Mucosa of descending colon (tissue), 3 donors: ENCODE measurements around the gene FBXL3. TPM values are rescaled to one million over a fixed set of nuclear protein-coding genes. Genes with fewer than 3 reads are reported as not detected.

Experiments
- ATAC-seq: fragments of 200-7000 bp; cut with Tn5 transposase; one replicate; pipeline ENCODE4 v1.9.1; 2020; ENCODE audit warnings: mild to moderate bottlenecking, moderate library complexity
- DNase-seq, 3 donors: peaks; one replicate each; pipeline ENCODE4 v3.0.0-alpha.2; 2020
- H3K36me3 ChIP-seq: fragments of 200-600 bp; one replicate; pipeline ENCODE4 v1.8.0; 2021; ENCODE audit warnings: low read depth, mild to moderate bottlenecking
- H3K4me1 ChIP-seq: fragments of 200-600 bp; one replicate; pipeline ENCODE4 v1.8.0; 2021; ENCODE audit warnings: low read depth, mild to moderate bottlenecking
- H3K4me3 ChIP-seq: fragments of 200-600 bp; one replicate; pipeline ENCODE4 v1.8.0; 2021; ENCODE audit warnings: mild to moderate bottlenecking
- H3K9me3 ChIP-seq: fragments of 200-600 bp; one replicate; pipeline ENCODE4 v1.8.0; 2021; ENCODE audit warnings: mild to moderate bottlenecking
- CTCF ChIP-seq: fragments of 200-600 bp; IDR thresholded peaks from one replicate; pipeline ENCODE4 v1.8.0; 2022; ENCODE audit warnings: antibody characterized with exemption, mild to moderate bottlenecking
- intact Hi-C, 2 donors: fragments of 100-400 bp; cut with DNase I in 1 of 2; cut with micrococcal nuclease in 1 of 2; formaldehyde crosslinking; loops; one replicate each; pipeline versions ENCODE4 v1.11.0 to v1.11.1; 2022; cut with DNase I, micrococcal nuclease
- total RNA-seq, 3 donors: library from RNA; stranded (reverse); fragmentation: NEBNext Ultra II Directional in 2 of 3; extraction: Animal tissue kit (Norgen Biotek cat#: 25700) in 2 of 3; gene quantifications; one replicate each; pipeline versions ENCODE4 v1.2.1 to v1.2.4, GENCODE V29; 2021 to 2023
- donor health status: DM: no; HTN: no; CAD: no; lungs with moderate emphysema.
- donor health status: DM: no; HTN: no; CAD: no.
- donor health status: DM: no; HTN: yes; CAD: no.

FBXL3 gene
- total RNA-seq, 3 donors from 2014 or later, result 40.5 to 57.1 (median 56.0) TPM

GRCh38 chr13:77036279-77036678 lies 9.3 kb upstream of the FBXL3 start:
- intact Hi-C loops, result no loop called here
- ATAC-seq (no peak), DNase-seq (no peak)
- TF ChIP-seq CTCF, result no peak
- Histone ChIP-seq H3K4me1 (no peaks in the 10 kb centered on the region), H3K36me3 (no peaks in the 10 kb centered on the region), H3K9me3 (no peaks in the 10 kb centered on the region), H3K4me3 (no peak overlapping the region)

- intact Hi-C loops, result no loop called here
- no peaks in the 10 kb centered on the region for H3K9me3 ChIP-seq
- no peak for TF ChIP-seq CTCF
- DNase-seq (no peak), ATAC-seq (no peak)
- no peaks in the 10 kb centered on the region for H3K36me3 ChIP-seq
- no peaks in the 10 kb centered on the region for H3K4me1 ChIP-seq
- H3K4me3 ChIP-seq, result no peak overlapping the region
Measured at GRCh38 chr13:77034881-77035280, 7.9 kb upstream of the FBXL3 start.

- no peak for ATAC-seq
- Histone ChIP-seq H3K4me3 (no peak overlapping the region), H3K36me3 (no peaks in the 10 kb centered on the region), H3K9me3 (no peaks in the 10 kb centered on the region), H3K4me1 (no peaks in the 10 kb centered on the region)
- no peak for TF ChIP-seq CTCF
- intact Hi-C loops, result no loop called here
- DNase-seq, result no peak
Measured at GRCh38 chr13:77033717-77034302, 6.9 kb upstream of the FBXL3 start.

- Histone ChIP-seq H3K4me3 (no peak overlapping the region), H3K4me1 (no peaks in the 10 kb centered on the region), H3K9me3 (no peaks in the 10 kb centered on the region), H3K36me3 (no peaks in the 10 kb centered on the region)
- DNase-seq (no peak), ATAC-seq (no peak)
- intact Hi-C loops, result no loop called here
- no peak for TF ChIP-seq CTCF
Measured at GRCh38 chr13:77031656-77032243, 4.8 kb upstream of the FBXL3 start.

GRCh38 chr13:77029436-77029835 lies 2.5 kb upstream of the FBXL3 start:
- TF ChIP-seq CTCF, result no peak
- intact Hi-C loops, result no loop called here
- ATAC-seq, result no peak
- no peaks in the 10 kb centered on the region for H3K36me3 ChIP-seq
- no peak for DNase-seq
- no peaks in the 10 kb centered on the region for H3K9me3 ChIP-seq
- no peak overlapping the region for H3K4me3 ChIP-seq
- H3K4me1 ChIP-seq, result peaks cover 8% of the 10 kb centered on the region
